ENCODE data around the gene KLK1.

DNA sequence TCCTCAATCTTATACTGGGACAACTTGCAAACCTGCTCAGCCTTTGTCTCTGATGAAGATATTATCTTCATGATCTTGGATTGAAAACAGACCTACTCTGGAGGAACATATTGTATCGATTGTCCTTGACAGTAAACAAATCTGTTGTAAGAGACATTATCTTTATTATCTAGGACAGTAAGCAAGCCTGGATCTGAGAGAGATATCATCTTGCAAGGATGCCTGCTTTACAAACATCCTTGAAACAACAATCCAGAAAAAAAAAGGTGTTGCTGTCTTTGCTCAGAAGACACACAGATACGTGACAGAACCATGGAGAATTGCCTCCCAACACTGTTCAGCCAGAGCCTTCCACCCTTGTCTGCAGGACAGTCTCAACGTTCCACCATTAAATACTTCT is 27.2 kb upstream of the KLK1 start:
- no peak for TF ChIP-seq CEBPB (IDR thresholded peaks at IDR 0.05; ENCODE audit: borderline replicate concordance in 1 of 2, low read depth in 2 of 2, low read length in 2 of 2)
- TF ChIP-seq, protein P1, sequence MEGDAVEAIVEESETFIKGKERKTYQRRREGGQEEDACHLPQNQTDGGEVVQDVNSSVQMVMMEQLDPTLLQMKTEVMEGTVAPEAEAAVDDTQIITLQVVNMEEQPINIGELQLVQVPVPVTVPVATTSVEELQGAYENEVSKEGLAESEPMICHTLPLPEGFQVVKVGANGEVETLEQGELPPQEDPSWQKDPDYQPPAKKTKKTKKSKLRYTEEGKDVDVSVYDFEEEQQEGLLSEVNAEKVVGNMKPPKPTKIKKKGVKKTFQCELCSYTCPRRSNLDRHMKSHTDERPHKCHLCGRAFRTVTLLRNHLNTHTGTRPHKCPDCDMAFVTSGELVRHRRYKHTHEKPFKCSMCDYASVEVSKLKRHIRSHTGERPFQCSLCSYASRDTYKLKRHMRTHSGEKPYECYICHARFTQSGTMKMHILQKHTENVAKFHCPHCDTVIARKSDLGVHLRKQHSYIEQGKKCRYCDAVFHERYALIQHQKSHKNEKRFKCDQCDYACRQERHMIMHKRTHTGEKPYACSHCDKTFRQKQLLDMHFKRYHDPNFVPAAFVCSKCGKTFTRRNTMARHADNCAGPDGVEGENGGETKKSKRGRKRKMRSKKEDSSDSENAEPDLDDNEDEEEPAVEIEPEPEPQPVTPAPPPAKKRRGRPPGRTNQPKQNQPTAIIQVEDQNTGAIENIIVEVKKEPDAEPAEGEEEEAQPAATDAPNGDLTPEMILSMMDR (IDR thresholded peaks at IDR 0.05 in 2 of 3, conservative IDR thresholded peaks at IDR 0.05 in 1 of 3; ENCODE audit: control insufficient read depth in 2 of 3, extremely low read depth in 1 of 3, insufficient read depth in 1 of 3, low read depth in 3 of 3, low read length in 3 of 3) = no peak
- no peak for TF ChIP-seq POU2F2 (IDR thresholded peaks at IDR 0.05; ENCODE audit: borderline replicate concordance, low read depth, low read length)
- TF ChIP-seq GATAD2B (conservative IDR thresholded peaks at IDR 0.05; ENCODE audit: low read depth) = no peak
- no peak for TF ChIP-seq ZBED1 (IDR thresholded peaks at IDR 0.05; ENCODE audit: borderline replicate concordance)
- no peak for TF ChIP-seq MYB (IDR thresholded peaks at IDR 0.05; ENCODE audit: borderline replicate concordance, low read depth, low read length)
- no peak for TF ChIP-seq MXI1 (IDR thresholded peaks at IDR 0.05; ENCODE audit: low read depth, low read length)
